Head of caudate nucleus (tissue), 42 donors: ENCODE data around the gene JAGN1.
A peak's percentile ranks its signal among the peaks of the same experiment; 100 is the strongest.
"Not testable (repeated sequence)": the region's sequence is repeated elsewhere in the genome, so short reads cannot be mapped to it uniquely, and the experiment has no call there.

Experiments used
- DNase-seq, 42 donors: peaks; one replicate each; pipeline versions ENCODE4 v3.0.0 to v3.0.0-alpha.2; 2020 to 2021; ENCODE audit warnings: mixed read lengths in 7 of 42
- intact Hi-C: fragments of 100-400 bp; cut with DNase I; formaldehyde crosslinking; loops from one replicate; pipeline ENCODE4 v1.15.0; 2022

Gene JAGN1

GRCh38 chr3:9864200-9864927 lies 26.0 kb upstream of the JAGN1 start:
- intact Hi-C loops: no loop called here
- peak; percentile 12 to 81 (median 56) for DNase-seq

DNA sequence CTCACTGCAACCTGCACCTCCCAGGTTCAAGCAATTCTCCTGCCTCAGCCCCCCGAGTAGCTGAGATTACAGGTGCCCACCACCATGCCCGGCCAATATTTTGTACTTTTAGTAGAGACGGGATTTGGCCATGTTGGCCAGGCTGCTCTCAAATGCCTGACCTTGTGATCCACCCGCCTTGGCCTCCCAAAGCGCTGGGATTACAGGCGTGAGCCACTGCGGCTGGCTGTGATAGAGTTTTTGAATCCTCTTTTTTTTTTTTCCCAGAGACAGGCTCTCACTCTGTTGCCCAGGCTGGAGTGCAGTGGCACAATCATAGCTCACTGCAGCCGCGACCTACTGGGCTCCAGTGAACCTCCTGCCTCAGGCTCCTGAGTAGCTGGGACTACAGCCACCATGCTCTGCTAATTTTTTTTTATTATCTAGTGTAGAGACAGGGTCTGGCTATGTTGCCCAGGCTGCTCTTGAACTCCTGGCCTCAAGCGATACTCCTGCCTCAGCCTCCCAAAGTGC lies 25.2 kb upstream of the JAGN1 start:
- intact Hi-C loops, DNase-seq: not testable (repeated sequence)

GRCh38 chr3:9866639-9867038 lies 23.8 kb upstream of the JAGN1 start:
- no peak for DNase-seq
- intact Hi-C loops: no loop called here

DNA sequence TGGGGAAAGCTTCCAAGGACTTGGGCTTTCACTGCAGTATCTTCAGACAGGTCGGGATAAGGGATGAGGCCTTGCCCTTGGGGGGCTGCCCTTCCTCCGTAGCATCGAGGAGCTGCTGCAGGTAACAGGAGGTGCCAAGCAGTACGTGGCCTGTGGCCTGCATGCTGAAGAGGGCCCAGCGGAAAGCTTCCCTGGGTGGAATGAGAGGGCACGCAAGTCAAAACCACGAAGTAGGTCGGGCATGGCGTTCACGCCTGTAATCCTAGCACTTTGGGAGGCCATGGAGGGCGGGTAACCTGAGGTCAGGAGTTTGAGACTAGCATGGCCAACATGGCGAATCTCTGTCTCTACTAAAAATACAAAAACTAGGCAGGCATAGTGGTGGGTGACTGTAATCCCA lies 23.3 kb upstream of the JAGN1 start:
- intact Hi-C loops: no loop called here

DNA sequence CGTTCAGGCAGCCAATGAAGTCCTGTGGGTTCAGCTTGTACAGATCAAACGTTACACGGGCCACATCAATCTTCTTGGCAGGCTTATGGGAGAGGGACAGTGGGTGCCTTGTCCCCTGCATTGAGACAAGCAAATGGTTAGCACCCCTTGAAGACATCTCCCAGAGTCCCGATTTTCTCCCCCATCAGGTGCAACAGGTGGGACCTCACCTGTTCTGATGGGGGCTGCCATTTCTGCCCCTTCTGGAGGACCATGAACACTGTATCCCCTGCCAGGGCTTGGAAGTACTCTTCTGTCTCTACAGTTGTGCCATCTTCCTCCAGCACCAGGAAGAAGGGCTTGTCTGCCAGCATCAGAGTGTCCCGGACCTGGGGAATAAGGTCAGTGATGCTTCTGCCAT lies 20.5 kb upstream of the JAGN1 start:
- intact Hi-C loops: no loop called here
- DNase-seq: no peak

More for the DNA sequence above, 23.3 kb upstream of the JAGN1 start:
- no peak for DNase-seq

- intact Hi-C loops: no loop called here
- no peak for DNase-seq
Observed at GRCh38 chr3:9870978-9871377, 19.4 kb upstream of the JAGN1 start.

- DNase-seq, intact Hi-C loops: not testable (repeated sequence)
Observed at GRCh38 chr3:9872067-9872466, 18.3 kb upstream of the JAGN1 start.

DNA sequence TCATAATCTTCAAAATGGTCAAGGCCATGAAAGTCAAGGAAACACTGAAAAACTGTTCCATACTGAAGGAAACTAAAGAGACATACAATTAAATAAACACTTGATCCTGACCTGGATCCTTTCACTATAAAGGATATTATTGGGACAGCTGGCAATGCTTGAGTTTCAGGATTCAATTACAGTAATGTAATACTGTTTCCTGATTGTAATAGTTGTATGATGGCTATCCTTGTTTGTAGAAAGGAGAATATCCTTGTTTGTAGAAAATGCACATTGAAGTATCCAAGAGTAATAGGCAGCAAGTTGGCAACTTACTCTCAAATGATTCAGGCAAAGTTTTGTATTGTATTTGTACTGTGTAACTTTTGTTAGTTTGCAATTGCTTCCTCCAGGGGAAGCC lies 15.0 kb upstream of the JAGN1 start:
- no peak for DNase-seq
- intact Hi-C loops: no loop called here

DNA sequence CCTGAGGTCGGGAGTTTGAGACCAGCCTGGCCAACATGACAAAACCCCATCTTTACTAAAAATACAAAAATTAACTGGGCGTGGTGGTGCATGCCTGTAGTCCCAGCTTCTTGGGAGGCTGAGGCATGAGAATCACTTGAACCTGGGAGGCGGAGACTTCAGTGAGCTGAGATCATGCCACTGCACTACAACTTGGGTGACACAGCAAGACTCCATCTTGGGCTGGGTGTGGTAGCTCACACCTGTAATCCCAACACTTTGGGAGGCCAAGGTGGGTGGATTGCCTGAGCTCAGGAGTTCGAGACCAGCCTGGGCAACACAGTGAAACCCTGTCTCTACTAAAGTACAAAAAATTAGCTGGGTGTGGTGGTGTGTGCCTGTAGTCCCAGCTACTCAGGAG lies 14.2 kb upstream of the JAGN1 start:
- intact Hi-C loops, DNase-seq: not testable (repeated sequence)

GRCh38 chr3:9876991-9877390 lies 13.4 kb upstream of the JAGN1 start:
- intact Hi-C loops: no loop called here
- no peak for DNase-seq

GRCh38 chr3:9878700-9879099 lies 11.7 kb upstream of the JAGN1 start:
- intact Hi-C loops: no loop called here
- no peak for DNase-seq

GRCh38 chr3:9879830-9880549 lies 10.4 kb upstream of the JAGN1 start, which contains the start of gene CIDEC:
TSS of gene CIDEC (minus strand) at chr3:9880253. CDS start at chr3:9878486, 1,767 bp downstream.
- no peak for DNase-seq
- intact Hi-C loops: no loop called here

DNA sequence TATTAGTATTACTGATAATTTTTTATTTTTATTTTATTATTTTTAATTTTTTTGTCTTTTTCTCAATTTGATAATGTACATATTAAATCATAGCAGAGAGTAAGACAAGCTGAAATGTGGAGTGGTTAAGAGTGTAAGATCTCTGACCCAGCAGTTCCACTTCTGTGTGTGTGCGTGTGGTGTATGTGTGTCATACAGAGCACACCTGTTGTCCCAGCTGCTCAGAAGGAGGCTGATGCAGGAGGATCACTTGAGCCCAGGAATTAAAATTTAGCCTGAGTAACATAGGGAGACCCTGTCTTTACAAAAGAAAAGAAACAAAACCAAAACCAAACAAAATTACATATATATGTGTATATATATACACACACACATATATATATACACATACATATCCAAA lies 9.0 kb upstream of the JAGN1 start:
- DNase-seq: no peak
- intact Hi-C loops: no loop called here

DNA sequence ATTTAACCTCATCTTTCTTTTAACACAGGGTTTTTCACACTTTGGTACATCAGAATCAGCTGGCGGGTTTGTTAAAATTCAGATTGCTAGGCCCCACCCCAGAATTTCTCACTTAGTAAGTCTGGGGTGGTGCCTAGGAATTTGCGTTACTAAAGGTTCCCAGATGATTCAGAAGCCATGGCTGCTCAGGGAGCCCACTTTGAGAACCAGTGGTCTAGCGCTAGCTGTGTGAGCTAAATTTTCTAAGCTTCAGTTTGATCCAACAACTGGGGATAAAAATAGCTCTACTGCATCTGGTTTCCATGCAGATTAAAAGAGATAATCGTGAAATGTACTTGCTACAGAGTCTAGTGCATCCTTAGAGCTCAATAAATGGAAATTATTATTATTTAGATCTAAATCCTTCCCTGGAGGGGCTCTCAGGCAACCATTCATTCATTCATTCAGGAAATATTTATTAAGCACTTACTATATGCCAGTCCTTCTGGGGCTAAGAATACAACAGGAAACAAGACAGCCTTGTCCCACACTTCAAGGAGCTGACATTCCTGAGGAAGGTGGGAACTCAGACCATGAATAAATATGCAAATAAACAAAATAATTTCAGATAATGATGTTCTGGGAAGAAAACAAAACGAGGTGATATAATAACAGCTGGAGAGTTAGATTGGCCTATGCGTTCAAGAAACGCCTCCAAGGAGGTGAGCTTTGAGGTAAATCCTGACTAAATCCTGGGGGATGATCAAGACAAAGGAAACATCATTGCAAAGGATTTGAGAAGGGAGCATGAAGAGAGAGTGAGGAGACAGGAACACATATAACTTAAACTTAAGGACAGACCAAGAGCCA lies 6.5 kb upstream of the JAGN1 start:
- no peak for DNase-seq
- intact Hi-C loops: no loop called here

- DNase-seq: no peak
- intact Hi-C loops: no loop called here
Observed at GRCh38 chr3:9884555-9885165, 5.8 kb upstream of the JAGN1 start.

DNA sequence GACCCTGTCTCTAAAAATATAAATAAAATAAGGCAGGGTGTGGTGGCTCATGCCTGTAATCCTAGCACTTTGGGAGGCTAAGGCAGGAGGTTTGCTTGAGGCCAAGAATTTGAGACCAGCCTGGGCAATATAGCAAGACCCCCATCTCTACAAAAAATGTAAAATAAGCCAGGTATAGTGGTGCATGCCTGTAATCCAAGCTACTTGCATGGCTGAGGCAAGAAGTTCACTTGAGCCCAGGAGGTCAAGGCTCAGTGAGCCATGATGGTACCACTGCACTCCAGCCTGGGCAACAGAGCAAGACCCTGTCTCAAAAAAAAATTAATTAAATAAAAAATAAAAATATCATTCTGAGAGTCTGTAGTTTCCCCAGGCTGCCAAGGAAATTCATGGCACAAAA lies 4.1 kb upstream of the JAGN1 start:
- DNase-seq: no peak
- intact Hi-C loops: no loop called here

DNA sequence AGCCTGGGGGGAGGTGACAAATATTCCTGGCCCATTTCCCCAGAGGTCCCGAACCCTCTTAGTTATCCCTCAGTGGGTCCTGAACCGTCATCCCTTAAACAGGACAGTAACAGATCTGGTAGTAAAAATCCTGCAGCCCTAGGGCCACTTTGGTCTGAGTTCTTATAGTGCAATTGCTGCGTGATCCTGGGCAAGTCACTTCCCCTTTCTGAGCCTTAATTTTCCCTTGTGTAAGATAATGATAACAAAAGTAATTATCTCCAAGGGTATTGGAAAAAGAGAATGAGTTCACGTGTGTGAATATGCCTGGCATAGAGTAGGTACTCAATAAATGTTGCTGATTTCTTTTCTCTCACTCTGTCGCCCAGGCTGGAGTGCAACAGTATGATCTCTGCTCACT lies 2.9 kb upstream of the JAGN1 start:
- no peak for DNase-seq
- intact Hi-C loops: no loop called here

GRCh38 chr3:9888540-9888939 lies 1.9 kb upstream of the JAGN1 start:
- intact Hi-C loops: no loop called here
- DNase-seq: no peak

- no peak for DNase-seq
- intact Hi-C loops: no loop called here
Observed at GRCh38 chr3:9889405-9889804, 1.0 kb upstream of the JAGN1 start.
